AG09319 (cell line): ENCODE data around the gene MTO1.
A peak's percentile ranks its signal among the peaks of the same experiment; 100 is the strongest.
"Not testable (repeated sequence)": the region's sequence is repeated elsewhere in the genome, so short reads cannot be mapped to it uniquely, and the experiment has no call there.

ENCODE experiments used
- DNase-seq: peaks from one replicate; pipeline ENCODE4 v3.0.0-alpha.2; 2010; ENCODE audit warnings: low read depth; ENCODE audit errors: extremely low read depth
- TF ChIP-seq, protein P1 (sequence below): IDR thresholded peaks from 2 replicates; pipeline ENCODE4 v1.5.1; 2011; ENCODE audit warnings: low read depth, mild to moderate bottlenecking, inconsistent platforms, low read length, moderate library complexity

Gene MTO1

GRCh38 chr6:73514746-73515110 lies 53.2 kb downstream of the MTO1 start:
- no peak for DNase-seq

DNA sequence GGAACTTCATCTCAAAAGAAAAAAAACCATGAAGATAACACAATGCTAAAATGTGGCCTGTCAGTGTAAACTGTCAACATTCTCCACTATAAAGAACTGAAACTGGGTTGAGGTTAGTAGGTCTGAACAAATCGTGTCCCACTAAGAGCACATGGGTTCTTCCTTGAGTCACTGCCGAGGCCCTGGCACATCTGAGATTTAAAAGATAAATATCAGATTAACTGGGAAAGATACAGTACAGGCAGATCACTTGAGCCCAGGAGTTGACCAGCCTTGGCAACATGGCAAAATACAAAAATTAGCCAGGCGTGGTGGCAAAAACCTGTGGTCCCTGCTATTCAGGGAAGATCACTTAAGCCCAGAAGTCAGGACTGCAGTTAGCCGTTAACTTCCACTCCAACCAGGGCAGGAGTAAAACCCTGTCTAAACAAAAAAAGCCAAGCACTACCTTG lies 53.7 kb downstream of the MTO1 start:
- TF ChIP-seq, protein P1, sequence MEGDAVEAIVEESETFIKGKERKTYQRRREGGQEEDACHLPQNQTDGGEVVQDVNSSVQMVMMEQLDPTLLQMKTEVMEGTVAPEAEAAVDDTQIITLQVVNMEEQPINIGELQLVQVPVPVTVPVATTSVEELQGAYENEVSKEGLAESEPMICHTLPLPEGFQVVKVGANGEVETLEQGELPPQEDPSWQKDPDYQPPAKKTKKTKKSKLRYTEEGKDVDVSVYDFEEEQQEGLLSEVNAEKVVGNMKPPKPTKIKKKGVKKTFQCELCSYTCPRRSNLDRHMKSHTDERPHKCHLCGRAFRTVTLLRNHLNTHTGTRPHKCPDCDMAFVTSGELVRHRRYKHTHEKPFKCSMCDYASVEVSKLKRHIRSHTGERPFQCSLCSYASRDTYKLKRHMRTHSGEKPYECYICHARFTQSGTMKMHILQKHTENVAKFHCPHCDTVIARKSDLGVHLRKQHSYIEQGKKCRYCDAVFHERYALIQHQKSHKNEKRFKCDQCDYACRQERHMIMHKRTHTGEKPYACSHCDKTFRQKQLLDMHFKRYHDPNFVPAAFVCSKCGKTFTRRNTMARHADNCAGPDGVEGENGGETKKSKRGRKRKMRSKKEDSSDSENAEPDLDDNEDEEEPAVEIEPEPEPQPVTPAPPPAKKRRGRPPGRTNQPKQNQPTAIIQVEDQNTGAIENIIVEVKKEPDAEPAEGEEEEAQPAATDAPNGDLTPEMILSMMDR = no peak
- no peak for DNase-seq

More at GRCh38 chr6:73514746-73515110, 53.2 kb downstream of the MTO1 start:
- TF ChIP-seq, protein P1 = no peak

DNA sequence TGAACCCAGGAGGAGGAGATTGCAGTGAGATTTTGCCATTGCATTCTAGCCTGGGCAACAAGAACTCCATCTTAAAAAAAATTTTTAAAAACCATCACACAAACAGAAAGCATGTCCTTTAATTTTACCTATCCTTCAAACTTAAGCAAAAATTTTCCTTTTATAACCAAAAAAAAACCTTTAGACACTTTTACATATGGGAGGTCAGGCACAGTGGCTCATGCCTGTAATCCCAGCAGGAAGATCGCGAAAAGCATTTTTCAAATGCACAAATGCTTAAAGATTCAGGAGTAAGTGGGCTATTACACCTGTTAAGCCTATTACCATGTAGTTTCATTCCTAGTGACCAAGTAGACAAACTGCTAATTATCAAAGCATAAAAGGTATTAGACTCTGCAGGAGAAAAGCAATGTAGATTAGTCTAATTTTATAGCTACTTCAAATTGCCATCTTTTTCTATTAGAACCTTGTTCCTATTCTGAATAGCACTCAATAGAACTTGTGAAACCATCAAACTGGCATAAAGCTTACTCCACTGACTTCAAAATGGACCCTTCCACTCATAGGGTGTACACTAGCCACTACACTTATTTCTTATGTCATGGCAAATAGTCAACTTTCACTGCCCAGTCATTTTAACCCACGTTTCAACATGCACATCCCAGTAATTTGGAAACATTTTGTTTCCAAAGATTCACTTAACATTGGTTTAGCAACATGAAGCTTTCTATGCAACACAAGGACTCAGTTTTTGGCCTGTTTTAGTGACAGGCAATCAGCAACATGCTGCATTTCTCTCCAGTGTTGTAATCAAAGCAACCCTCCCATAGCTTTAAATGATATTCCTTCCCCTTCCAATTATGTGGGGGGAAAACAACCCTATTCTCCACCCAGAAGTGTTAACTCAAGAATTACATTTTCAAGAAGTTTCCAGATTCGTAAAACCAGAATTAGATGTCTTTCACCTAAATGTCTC lies 55.3 kb downstream of the MTO1 start:
- TF ChIP-seq, protein P1 = no peak
- DNase-seq = no peak

GRCh38 chr6:73518100-73518981 lies 56.8 kb downstream of the MTO1 start:
- DNase-seq = not testable (repeated sequence)

- DNase-seq = not testable (repeated sequence)
Observed at GRCh38 chr6:73518982-73519881, 57.7 kb downstream of the MTO1 start.

DNA sequence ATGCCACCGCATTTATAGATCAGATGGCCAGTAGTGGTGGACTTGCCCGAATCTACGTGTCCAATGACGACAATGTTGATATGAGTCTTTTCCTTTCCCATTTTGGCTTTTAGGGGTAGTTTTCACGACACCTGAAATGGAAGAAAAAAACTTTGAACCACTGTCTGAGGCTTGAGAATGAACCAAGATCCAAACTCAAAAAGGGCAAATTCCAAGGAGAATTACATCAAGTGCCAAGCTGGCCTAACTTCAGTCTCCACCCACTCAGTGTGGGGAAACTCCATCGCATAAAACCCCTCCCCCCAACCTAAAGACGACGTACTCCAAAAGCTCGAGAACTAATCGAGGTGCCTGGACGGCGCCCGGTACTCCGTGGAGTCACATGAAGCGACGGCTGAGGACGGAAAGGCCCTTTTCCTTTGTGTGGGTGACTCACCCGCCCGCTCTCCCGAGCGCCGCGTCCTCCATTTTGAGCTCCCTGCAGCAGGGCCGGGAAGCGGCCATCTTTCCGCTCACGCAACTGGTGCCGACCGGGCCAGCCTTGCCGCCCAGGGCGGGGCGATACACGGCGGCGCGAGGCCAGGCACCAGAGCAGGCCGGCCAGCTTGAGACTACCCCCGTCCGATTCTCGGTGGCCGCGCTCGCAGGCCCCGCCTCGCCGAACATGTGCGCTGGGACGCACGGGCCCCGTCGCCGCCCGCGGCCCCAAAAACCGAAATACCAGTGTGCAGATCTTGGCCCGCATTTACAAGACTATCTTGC lies 58.6 kb downstream of the MTO1 start:
- TF ChIP-seq, protein P1 = no peak
- no peak for DNase-seq

- TF ChIP-seq, protein P1 = no peak; the same call in 1 of the 2 replicates
- DNase-seq = peak; percentile 100
Observed at GRCh38 chr6:73520688-73521350, 59.3 kb downstream of the MTO1 start, which contains the start of gene EEF1A1. Gene EEF1A1, minus strand, starts transcription at chr6:73521032. Its CDS starts 1,006 bp downstream, at chr6:73520026.
